Heart right ventricle (tissue), 16 donors: ENCODE data around the gene C20orf144. TPM values are rescaled to one million over a fixed set of nuclear protein-coding genes. Genes with fewer than 3 reads are reported as not detected.

Experiments
- ATAC-seq, 8 donors: fragments of 200-7000 bp; cut with Tn5 transposase; one replicate each; pipeline ENCODE4 v1.9.1; 2020; ENCODE audit warnings: mild to moderate bottlenecking in 8 of 8, moderate library complexity in 8 of 8, moderate number of reproducible peaks in 1 of 8
- DNase-seq, 2 donors: peaks; one replicate each; pipeline ENCODE4 v3.0.0-alpha.2; 2020
- H3K27ac ChIP-seq, 10 donors: fragments of 200-600 bp; sonication (generic) in 2 of 10; one replicate each; pipeline versions ENCODE4 v1.5.0 to v1.8.0; 2020 to 2022; ENCODE audit warnings: mild to moderate bottlenecking in 3 of 10
- H3K27me3 ChIP-seq, 7 donors: fragments of 200-600 bp; one replicate each; pipeline ENCODE4 v1.8.0; 2021 to 2022; ENCODE audit warnings: mild to moderate bottlenecking in 2 of 7
- H3K36me3 ChIP-seq, 9 donors: fragments of 200-600 bp; sonication (generic) in 1 of 9; one replicate each; pipeline versions ENCODE4 v1.5.0 to v1.8.0; 2020 to 2022; ENCODE audit warnings: mild to moderate bottlenecking in 2 of 9
- H3K4me1 ChIP-seq, 9 donors: fragments of 200-600 bp; sonication (generic) in 1 of 9; one replicate each; pipeline versions ENCODE4 v1.5.0 to v1.8.0; 2020 to 2022; ENCODE audit warnings: mild to moderate bottlenecking in 4 of 9
- H3K4me3 ChIP-seq, 10 donors: fragments of 200-600 bp; sonication (generic) in 2 of 10; one replicate each; pipeline versions ENCODE4 v1.5.0 to v1.8.0; 2020 to 2022; ENCODE audit warnings: mild to moderate bottlenecking in 7 of 10, moderate library complexity in 2 of 10
- H3K9me3 ChIP-seq, 11 donors: fragments of 200-600 bp in 10 of 11; sonication (generic) in 2 of 11; one replicate each; pipeline versions ENCODE4 v1.5.0 to v1.8.0; 2013 to 2022; ENCODE audit warnings: mild to moderate bottlenecking in 2 of 11, control low read depth in 1 of 11, moderate library complexity in 1 of 11
- WGBS, 2 donors: extraction: QIAGEN DNeasy Blood & Tissue Kit; methylation state at CpG; one replicate each; pipeline ENCODE4 v1.1.7; 2013; ENCODE audit warnings: inconsistent platforms in 1 of 2; 5-methylcytosine and 5-hydroxymethylcytosine counted together
- intact Hi-C, 10 donors: fragments of 100-400 bp; cut with DNase I; formaldehyde crosslinking; loops; one replicate each; pipeline versions ENCODE4 v1.11.1 to v1.14.2; 2022
- polyA plus RNA-seq, 2 donors: library from polyadenylated mRNA; stranded (reverse); fragments of 200-250 nt; gene quantifications; one replicate each; pipeline ENCODE4 v1.2.3, GENCODE V29; 2013
- total RNA-seq, 10 donors: library from RNA; stranded (reverse); fragmentation: NEBNext Ultra II Directional in 3 of 10; extraction: Animal tissue kit (Norgen Biotek cat#: 25700) in 3 of 10; gene quantifications; one replicate each; pipeline versions ENCODE4 v1.2.1 to v1.2.4, GENCODE V29; 2021 to 2023
- TF ChIP-seq, protein P1 (sequence below), 9 donors: fragments of 200-600 bp; sonication (generic) in 2 of 9; IDR thresholded peaks; one replicate each; pipeline versions ENCODE4 v1.5.0 to v1.8.0; 2021 to 2022; ENCODE audit warnings: antibody characterized with exemption in 9 of 9, mild to moderate bottlenecking in 5 of 9, moderate library complexity in 1 of 9
- donor health status: Arrhythmogenic right ventricular cardiomyopathy.
- donor health status: ischemic (EF 13 %, LVEDD 7.1; RV severe dilation, severe dysfunction).
- donor health status: healthy with polysubstance abuse.
- donor health status: DM: no; HTN: yes; CAD: no.
- donor health status: DM: no; HTN: no; CAD: no.
- donor health status: ischemic (EF 25% LVEDD 6.9; RV normal size, moderate dysfunction).
- donor health status: ischemic (EF 25% LVEDD 5.7; RV mildly dilated, moderate dysfunction).
- donor health status: healthy.
- donor health status: DM: yes; HTN: yes; CAD: no.
- donor health status: Ischemic cardiomyopathy.
- donor health status: ischemic (EF 35%, LVEDD 5.7; RV mildly dilated, moderate dysfunction).
- donor health status: nonischemic (EF 11% LVEDD 7.7; RV severe dilation, severe dysfunction).
- donor health status: DM: yes; HTN: yes; CAD: no.
- donor health status: PGD.
- donor health status: ischemic (EF 29% LVEDD 5.4; RV normal size, mild dysfunction).
- donor health status: nonischemic (EF 23%, LVEDD 6.1; RV moderate dilation, normal function).

C20orf144 gene
- total and polyA plus RNA-seq, 12 donors, result 0.03 TPM; not detected in 11

- Histone ChIP-seq H3K4me3 (no peak overlapping the region), H3K9me3 (no peaks in the 10 kb centered on the region), H3K4me1 (no peaks in the 10 kb centered on the region), H3K27me3 (no peaks in the 10 kb centered on the region), H3K36me3 (peaks cover 0 to 77% (median 30%) of the 10 kb centered on the region in 9 donors), H3K27ac (no peak overlapping the region)
- DNase-seq (no peak), ATAC-seq (no peak)
- TF ChIP-seq, protein P1, sequence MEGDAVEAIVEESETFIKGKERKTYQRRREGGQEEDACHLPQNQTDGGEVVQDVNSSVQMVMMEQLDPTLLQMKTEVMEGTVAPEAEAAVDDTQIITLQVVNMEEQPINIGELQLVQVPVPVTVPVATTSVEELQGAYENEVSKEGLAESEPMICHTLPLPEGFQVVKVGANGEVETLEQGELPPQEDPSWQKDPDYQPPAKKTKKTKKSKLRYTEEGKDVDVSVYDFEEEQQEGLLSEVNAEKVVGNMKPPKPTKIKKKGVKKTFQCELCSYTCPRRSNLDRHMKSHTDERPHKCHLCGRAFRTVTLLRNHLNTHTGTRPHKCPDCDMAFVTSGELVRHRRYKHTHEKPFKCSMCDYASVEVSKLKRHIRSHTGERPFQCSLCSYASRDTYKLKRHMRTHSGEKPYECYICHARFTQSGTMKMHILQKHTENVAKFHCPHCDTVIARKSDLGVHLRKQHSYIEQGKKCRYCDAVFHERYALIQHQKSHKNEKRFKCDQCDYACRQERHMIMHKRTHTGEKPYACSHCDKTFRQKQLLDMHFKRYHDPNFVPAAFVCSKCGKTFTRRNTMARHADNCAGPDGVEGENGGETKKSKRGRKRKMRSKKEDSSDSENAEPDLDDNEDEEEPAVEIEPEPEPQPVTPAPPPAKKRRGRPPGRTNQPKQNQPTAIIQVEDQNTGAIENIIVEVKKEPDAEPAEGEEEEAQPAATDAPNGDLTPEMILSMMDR (IDR thresholded peaks at IDR 0.05), result no peak
- WGBS, 2 donors, result 71 to 82% methylated on average over 1 of the region's 1 CpG
- intact Hi-C loops, result no loop called here
Observed at GRCh38 chr20:33711446-33711738, 49.3 kb downstream of the C20orf144 start.

Other genes starting within 250 kb of the C20orf144 start
- gene SNTA1, start 218.6 kb upstream of the C20orf144 start, total RNA-seq, result 100 to 1,000 TPM; 137 to 219 (median 150) TPM
- 100 to 1,000 TPM in 1 of 2 donors, 10 to 100 TPM in 1; 83.7 to 207 TPM for gene SNTA1, start 218.6 kb upstream of the C20orf144 start, polyA plus RNA-seq
- 10 to 100 TPM in 8 of 10 donors, 1 to 10 TPM in 2; 8.5 to 13.3 (median 11.5) TPM for gene CBFA2T2, start 172.2 kb upstream of the C20orf144 start, total RNA-seq
- gene CBFA2T2, start 172.2 kb upstream of the C20orf144 start, polyA plus RNA-seq, result 1 to 10 TPM; 3.5 to 8.0 TPM
- gene ACTL10, start 4.6 kb downstream of the C20orf144 start, total RNA-seq, result under 1 TPM in 6 of 10 donors, not detected in 4; 0.11 to 0.39 (median 0.25) TPM
- gene ACTL10, start 4.6 kb downstream of the C20orf144 start, polyA plus RNA-seq, result 1 to 10 TPM in 1 of 2 donors, under 1 TPM in 1; 0.59 to 1.2 TPM
- 10 to 100 TPM; 53.7 to 92.8 (median 77.2) TPM for gene NECAB3, start 12.1 kb downstream of the C20orf144 start, total RNA-seq
- 10 to 100 TPM; 36.6 to 90.6 TPM for gene NECAB3, start 12.1 kb downstream of the C20orf144 start, polyA plus RNA-seq
- gene E2F1, start 24.1 kb downstream of the C20orf144 start, total RNA-seq, result 1 to 10 TPM in 8 of 10 donors, under 1 TPM in 2; 0.44 to 3.4 (median 1.5) TPM
- under 1 TPM; 0.73 to 0.91 TPM for gene E2F1, start 24.1 kb downstream of the C20orf144 start, polyA plus RNA-seq
- 10 to 100 TPM in 9 of 10 donors, 1 to 10 TPM in 1; 9.6 to 14.8 (median 12.3) TPM for gene PXMP4, start 58.0 kb downstream of the C20orf144 start, total RNA-seq
- 1 to 10 TPM; 4.6 to 4.9 TPM for gene PXMP4, start 58.0 kb downstream of the C20orf144 start, polyA plus RNA-seq
- 1 to 10 TPM in 8 of 10 donors, under 1 TPM in 2; 0.85 to 2.6 (median 1.5) TPM for gene ZNF341, start 69.7 kb downstream of the C20orf144 start, total RNA-seq
- gene ZNF341, start 69.7 kb downstream of the C20orf144 start, polyA plus RNA-seq, result 1 to 10 TPM; 1.8 to 3.7 TPM
- 100 to 1,000 TPM in 6 of 10 donors, 10 to 100 TPM in 4; 88.3 to 137 (median 103) TPM for gene CHMP4B, start 149.0 kb downstream of the C20orf144 start, total RNA-seq
- 100 to 1,000 TPM in 1 of 2 donors, 10 to 100 TPM in 1; 87.5 to 246 TPM for gene CHMP4B, start 149.0 kb downstream of the C20orf144 start, polyA plus RNA-seq